GM06990 (cell line): ENCODE measurements around the gene SEMA7A.

ENCODE experiments used
- DNase-seq: peaks from one replicate; pipeline ENCODE4 v3.0.0-alpha.2; 2011; ENCODE audit not compliant: insufficient read length; ENCODE audit errors: extremely low read depth
- H3K27me3 ChIP-seq: replicated peaks from 2 replicates; pipeline ENCODE4 v1.6.0; 2011; ENCODE audit warnings: low read length; ENCODE audit not compliant: control insufficient read depth, insufficient read depth
- H3K36me3 ChIP-seq: 2 replicates; pipeline ENCODE4 v1.5.1; 2011; ENCODE audit warnings: low read length; ENCODE audit not compliant: control insufficient read depth, insufficient read depth
- H3K4me3 ChIP-seq: replicated peaks from 2 replicates; pipeline ENCODE4 v1.5.1; 2011; ENCODE audit warnings: low read depth, mild to moderate bottlenecking, control low read depth, low read length
- TF ChIP-seq, protein P1 (sequence below): IDR thresholded peaks from 2 replicates; pipeline ENCODE4 v1.5.1; 2011; ENCODE audit warnings: low read length, control low read depth, mild to moderate bottlenecking, inconsistent platforms; ENCODE audit not compliant: insufficient read depth, poor library complexity, severe bottlenecking

SEMA7A gene

DNA sequence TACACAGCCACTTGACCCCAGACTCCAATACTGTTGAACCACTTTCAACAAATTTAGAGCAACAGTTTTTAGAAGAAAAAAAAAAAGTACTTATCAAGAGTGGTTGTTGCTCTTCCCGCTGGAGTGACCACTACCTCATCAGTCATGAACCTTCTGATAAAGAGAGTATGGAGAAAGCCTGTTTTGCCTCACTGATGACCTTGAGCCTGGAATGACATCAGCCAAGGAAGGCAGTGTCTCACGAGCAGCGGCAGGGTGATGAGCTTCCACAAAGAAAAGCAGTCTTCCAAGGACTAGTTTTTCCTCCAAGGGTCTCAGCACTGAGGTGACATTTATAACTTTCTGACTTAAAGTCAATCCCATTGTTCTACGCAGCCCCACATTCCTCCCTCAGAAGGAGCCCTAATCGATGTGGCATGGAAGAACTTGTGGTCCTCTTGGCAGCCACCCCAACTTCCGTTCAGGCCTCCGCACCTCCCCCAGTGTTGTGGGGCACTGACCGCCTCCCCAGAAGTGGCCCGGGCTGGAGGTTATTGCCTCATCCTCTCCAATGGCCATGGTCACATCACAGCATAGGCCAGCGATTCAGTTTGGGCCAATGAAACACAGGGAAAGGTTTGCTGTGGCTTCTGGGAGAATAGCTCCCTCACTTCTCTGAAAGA, 64.5 kb downstream of the SEMA7A start:
- H3K27me3 ChIP-seq, result no peaks in the 10 kb centered on the region; the same call in 1 of the 2 replicates

DNA sequence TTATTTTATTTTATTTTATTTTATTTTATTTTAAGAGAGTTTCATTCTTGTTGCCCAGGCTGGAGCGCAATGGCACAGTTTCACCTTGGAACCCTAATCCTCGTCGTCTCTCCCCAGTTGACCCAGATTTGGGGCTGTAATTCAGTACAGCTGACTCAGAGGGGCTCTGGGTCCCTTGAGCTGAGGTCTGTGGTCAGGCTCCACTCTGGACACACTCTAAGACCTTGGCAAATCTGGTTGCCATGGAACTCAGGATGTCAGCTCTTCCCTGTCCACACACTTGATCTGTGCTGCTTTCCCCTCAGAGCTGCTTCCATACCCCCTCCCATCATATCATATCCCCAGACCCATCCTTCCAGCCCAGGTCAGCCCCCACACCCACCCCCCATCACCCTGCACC, 65.6 kb downstream of the SEMA7A start:
- Histone ChIP-seq H3K4me3 (no peak overlapping the region), H3K36me3 (no peaks in the 10 kb centered on the region), H3K27me3 (no peaks in the 10 kb centered on the region; the same call in 1 of the 2 replicates)
- no peak for DNase-seq
- TF ChIP-seq, protein P1, sequence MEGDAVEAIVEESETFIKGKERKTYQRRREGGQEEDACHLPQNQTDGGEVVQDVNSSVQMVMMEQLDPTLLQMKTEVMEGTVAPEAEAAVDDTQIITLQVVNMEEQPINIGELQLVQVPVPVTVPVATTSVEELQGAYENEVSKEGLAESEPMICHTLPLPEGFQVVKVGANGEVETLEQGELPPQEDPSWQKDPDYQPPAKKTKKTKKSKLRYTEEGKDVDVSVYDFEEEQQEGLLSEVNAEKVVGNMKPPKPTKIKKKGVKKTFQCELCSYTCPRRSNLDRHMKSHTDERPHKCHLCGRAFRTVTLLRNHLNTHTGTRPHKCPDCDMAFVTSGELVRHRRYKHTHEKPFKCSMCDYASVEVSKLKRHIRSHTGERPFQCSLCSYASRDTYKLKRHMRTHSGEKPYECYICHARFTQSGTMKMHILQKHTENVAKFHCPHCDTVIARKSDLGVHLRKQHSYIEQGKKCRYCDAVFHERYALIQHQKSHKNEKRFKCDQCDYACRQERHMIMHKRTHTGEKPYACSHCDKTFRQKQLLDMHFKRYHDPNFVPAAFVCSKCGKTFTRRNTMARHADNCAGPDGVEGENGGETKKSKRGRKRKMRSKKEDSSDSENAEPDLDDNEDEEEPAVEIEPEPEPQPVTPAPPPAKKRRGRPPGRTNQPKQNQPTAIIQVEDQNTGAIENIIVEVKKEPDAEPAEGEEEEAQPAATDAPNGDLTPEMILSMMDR, result no peak

More for the DNA sequence above, 64.5 kb downstream of the SEMA7A start:
- H3K4me3 ChIP-seq, result no peak overlapping the region
- TF ChIP-seq, protein P1, result no peak
- H3K36me3 ChIP-seq, result no peaks in the 10 kb centered on the region
- no peak for DNase-seq

DNA sequence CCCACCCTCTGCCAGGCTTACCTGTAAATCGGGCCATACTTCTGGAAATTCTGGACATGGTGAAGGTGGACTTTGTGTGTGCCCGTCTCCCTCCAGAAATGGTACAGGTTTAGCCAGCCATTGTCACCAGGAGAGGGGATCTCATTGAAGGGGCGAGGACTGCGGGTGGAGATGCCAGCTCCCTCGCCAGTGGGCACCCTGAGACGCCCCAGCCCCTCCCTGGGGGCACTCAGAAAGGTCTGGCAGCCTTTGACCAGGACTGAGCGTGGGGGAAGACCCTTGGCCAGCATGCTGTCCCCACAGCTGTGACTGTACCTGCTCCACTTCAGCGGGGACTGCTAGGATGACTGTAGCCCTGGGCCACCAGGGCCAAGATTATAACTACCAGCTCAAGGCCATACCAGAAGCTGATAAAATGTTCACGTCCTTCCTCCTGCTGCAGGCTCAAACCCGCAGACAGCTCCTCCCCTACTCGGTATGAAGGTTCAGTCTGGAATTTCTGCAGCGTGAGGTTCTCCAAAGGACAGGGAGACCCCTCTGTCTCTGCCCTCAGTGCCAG, 66.4 kb downstream of the SEMA7A start, which contains the start of gene CYP11A1:
TSS of gene CYP11A1 (minus strand) at position 351 of the 559 bp plus-strand sequence. CDS start at position 290, 61 bp downstream.
- no peaks in the 10 kb centered on the region for H3K36me3 ChIP-seq
- H3K4me3 ChIP-seq, result no peak within 1 kb of the TSS
- TF ChIP-seq, protein P1, result no peak
- no peak for DNase-seq
- no peaks in the 10 kb centered on the region; the same call in 1 of the 2 replicates for H3K27me3 ChIP-seq

DNA sequence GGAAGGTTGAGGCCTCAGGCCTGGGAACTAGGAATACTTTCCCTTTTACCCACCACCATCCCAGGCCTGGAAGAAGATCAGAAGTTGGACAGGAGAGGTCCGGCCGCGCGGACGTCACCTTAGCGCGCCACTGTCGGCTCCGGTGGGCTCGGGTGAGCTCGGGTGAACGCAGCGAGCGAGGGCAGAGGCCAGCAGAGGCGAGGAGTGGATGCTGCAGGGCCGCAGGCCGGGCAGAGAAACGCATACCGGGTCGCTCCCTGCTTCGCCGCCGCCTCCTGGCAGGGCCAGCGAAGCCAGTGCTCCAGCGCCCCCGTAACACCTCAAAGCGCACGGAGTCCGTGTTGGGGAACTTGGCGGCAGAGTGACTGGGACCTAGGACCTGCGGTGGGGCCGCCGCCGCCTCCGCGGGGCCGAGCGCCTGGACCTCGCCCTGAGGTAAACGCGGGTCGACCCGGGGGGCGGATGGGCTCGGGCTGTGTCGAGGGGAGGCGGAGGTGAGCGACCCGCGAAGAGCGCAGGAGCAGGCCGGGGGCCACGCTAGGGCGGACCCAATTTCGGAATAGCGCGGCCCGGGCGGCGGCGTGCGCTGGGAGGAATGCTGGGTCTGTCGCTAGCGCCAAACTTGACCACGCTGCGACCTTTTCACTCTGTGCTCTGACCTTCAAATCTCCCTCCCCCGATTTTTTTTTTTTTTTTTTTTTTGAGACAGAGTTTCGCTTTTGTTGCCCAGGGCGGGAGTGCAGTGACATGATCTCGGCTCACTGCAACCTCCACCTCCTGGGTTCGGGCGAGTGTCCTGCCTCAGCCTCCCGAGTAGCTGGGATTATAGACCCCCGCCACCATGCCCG, 67.9 kb downstream of the SEMA7A start:
- TF ChIP-seq, protein P1, result peak; percentile 3
- Histone ChIP-seq H3K36me3 (no peaks in the 10 kb centered on the region), H3K27me3 (no peaks in the 10 kb centered on the region; the same call in 1 of the 2 replicates), H3K4me3 (peak overlapping the region; percentile 53)
- DNase-seq, result no peak

DNA sequence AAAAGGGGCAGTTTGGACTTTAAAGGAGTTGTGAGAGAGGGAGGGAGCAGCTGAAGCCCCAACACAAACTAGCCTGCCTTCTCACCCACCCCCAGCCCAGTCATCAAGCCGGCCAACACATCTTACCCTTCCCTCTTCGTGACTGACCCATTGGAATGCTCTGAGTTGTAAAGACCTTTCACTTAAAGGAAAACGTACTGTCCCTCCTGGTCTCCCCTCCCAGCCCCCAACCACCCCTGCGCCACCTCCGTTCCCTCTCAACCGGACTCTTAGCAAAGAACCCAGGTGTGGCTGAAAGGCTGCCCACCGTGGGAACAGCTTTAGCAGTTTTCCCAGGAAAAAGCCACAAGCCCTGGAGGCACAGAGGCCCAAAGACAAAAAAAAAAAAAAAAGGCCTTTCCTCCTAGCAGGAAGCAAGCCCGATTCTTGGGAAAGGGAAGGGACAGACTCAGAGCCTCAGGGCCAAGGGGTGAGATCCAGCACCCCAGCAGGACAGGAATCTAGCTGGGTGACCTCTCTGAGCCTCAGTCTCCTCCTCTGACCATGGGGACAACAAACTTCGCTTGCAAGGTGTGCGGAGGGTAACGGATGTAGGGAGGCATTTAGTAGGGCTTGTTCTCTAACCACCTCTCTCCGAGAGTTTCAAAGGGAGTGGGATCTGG, 68.7 kb downstream of the SEMA7A start:
- DNase-seq, result no peak
- Histone ChIP-seq H3K36me3 (no peaks in the 10 kb centered on the region), H3K27me3 (no peaks in the 10 kb centered on the region; the same call in 1 of the 2 replicates), H3K4me3 (no peak overlapping the region)
- TF ChIP-seq, protein P1, result no peak
